NCI-H82 (cell line): ENCODE results near the gene TMEM86B.
A peak's percentile ranks its signal among the peaks of the same experiment; 100 is the strongest.
"Not testable (repeated sequence)": the region's sequence is repeated elsewhere in the genome, so short reads cannot be mapped to it uniquely, and the experiment has no call there.

Experiments used
- DNase-seq: peaks from one replicate; lab custom pipeline; 2025; lab: John Stamatoyannopoulos, UW

Gene TMEM86B

GRCh38 chr19:55220525-55220924 lies 8.0 kb downstream of the TMEM86B start:
- no peak for DNase-seq

DNA sequence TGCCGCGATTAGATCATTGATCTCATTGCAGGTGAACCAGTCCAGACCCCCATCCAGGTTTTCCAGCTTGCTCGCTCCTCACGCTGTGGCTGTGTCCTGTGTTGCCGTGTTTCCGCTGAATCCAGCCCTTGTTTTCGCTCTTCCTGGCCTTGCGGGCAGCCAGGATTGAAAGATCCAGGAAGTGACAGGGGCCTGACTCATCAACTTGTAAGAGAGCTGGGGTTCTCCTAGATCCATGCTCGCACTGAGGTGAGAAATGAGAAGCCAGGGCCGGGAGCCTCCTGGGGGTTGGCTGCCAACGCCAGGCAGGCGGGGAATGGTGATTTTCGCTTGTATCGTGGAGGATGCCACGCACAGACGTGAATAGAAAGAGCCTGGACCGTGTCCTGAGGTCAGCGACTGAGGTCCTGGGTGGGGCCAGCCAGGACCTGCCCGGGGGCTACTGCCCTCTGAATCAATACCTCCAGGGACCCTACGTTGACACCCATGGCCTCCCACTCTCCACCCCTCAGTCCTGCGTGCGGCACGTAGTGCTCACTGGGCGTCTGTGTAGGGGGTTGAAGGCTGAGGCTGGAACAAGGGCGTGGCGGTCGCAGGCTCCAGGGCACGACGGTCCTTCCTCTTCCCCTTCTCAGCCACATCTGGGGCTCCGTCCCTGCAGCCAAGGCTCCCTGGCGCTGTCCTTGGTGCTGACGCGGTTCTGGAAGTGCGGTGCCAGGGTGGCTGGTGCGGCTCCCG lies 11.9 kb downstream of the TMEM86B start:
- peak; percentile 97 for DNase-seq

DNA sequence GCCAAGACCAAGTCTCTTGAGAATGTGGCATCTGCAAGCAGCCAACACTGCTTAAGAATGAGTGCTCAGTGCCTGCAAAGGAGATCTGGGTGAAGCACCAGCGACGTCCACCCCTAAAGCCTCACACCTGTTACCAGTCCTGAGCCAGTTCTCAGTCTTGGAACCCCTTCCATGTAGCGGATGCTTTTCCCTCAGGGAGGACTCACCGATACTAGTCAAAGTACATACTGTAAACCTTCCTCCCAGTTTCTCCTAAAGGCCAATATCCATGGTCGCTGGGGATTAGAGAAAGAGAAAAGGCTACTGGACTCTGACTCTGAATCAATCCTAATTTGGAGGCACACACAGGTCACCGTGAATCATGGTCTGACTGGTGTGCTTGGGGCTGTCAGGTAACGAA lies 15.0 kb downstream of the TMEM86B start:
- DNase-seq, result no peak

GRCh38 chr19:55212447-55212846 lies 16.1 kb downstream of the TMEM86B start:
- peak; percentile 60 for DNase-seq

- no peak for DNase-seq
Measured at GRCh38 chr19:55209693-55210472, 18.7 kb downstream of the TMEM86B start.

DNA sequence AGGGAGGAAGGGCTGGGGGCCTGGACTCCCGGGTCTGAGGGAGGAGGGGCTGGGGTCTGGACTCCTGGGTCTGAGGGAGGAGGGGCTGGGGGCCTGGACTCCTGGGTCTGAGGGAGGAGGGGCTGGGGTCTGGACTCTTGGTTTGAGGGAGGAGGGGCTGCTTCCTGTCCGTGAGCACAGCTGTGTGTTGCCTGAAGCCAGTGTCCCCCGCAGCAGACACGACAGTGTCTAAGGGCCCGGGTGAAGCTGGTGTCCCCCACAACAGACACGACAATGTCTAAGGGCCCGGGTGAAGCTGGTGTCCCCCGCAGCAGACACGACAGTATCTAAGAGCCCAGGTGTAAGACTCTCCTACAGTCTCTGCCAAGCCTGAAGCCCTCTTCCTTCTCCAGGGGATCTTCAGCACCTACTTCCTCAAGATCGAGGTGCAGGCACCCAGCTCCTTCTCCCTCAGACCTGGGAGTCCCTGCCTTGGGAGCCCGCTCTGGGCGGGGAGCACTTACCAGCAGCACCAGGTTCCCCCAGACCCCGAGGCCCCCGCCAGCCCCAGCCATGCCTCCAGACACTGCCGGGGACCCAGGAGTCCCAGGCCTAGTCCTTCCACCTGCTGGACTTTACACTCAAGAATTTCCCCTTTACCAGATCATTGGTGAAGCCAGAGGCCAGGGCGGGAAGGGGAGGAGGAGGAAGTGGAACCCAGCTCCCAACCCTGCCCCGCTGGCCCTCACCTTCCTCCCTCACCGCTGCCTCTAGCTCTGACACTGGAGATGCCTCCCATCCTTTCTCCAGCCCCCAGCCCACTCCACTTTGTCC lies 19.5 kb downstream of the TMEM86B start, which contains the start of gene PTPRH:
TSS of gene PTPRH (minus strand) at position 622 of the 813 bp plus-strand sequence. CDS start at position 554, 68 bp downstream.
- no peak for DNase-seq

- peak; percentile 75 for DNase-seq
Measured at GRCh38 chr19:55206664-55207500, 21.7 kb downstream of the TMEM86B start.

- not testable (repeated sequence) for DNase-seq
Measured at GRCh38 chr19:55202199-55202598, 26.4 kb downstream of the TMEM86B start.

GRCh38 chr19:55199620-55200204 lies 28.9 kb downstream of the TMEM86B start:
- DNase-seq, result no peak

DNA sequence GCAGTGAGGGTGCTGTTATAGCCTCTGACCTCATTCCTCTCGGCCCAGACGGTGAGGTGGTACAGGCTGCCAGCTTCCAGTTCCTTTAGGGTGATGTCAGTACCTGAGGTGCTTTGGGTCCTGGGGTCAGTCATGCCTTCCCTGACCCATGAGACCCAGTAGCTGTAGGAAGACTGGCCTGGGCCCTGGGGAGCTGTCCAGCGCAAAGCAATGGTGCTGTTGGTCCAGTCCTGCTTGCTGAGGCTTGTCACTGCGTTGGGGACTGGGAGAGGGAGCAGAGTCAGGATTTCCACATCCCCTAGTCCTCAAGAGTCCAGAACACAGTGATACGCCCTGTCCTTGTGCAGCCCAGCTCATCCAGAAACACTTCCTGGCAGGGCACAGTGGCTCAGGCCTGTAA lies 29.9 kb downstream of the TMEM86B start:
- no peak for DNase-seq

GRCh38 chr19:55197528-55197927 lies 31.0 kb downstream of the TMEM86B start:
- peak; percentile 62 for DNase-seq

GRCh38 chr19:55196803-55197202 lies 31.8 kb downstream of the TMEM86B start:
- DNase-seq, result peak; percentile 43

DNA sequence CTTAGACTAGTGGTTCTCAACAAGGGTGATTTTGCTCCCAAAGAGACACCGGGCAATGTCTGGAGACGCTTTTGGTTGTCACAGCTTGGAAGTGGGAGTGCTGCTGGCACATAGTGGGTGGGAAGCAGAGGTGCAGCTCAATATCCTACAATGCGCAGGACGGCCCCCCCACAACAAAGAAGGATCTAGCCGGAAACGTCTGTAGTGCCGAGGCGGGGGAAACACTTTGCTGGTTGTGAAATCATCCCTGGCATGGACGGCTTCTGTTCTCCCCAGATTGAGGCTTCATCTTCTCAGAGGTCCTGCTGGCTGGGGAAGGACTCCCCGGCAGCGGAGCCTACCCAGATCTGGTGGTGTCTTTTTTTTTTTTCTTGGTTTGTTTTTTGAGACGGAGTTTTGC lies 35.1 kb downstream of the TMEM86B start:
- no peak for DNase-seq

DNA sequence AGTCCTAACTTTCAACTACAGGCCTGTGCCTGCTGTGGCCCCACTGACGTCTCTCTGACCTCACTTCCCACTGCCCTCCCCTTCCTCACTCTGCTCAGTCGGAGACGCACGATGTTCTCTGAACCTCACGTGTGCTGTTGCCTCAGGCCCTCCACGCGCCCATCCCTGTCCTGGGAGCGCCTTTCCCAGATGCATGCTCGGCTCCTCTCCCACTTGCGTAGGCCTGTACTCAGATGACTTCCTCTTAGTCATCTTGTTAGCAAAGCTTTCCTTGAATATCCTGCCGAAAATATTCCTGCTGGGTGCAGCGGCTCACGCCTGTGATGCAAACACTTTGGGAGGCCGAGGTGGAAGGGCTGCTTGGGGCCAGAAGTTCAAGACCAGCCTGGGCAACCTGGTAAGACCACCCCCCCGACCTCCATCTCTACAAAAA lies 39.1 kb downstream of the TMEM86B start:
- peak; percentile 41 for DNase-seq

- DNase-seq, result no peak
Measured at GRCh38 chr19:55188625-55189024, 39.9 kb downstream of the TMEM86B start.

- DNase-seq, result no peak
Measured at GRCh38 chr19:55186080-55186479, 42.5 kb downstream of the TMEM86B start.

DNA sequence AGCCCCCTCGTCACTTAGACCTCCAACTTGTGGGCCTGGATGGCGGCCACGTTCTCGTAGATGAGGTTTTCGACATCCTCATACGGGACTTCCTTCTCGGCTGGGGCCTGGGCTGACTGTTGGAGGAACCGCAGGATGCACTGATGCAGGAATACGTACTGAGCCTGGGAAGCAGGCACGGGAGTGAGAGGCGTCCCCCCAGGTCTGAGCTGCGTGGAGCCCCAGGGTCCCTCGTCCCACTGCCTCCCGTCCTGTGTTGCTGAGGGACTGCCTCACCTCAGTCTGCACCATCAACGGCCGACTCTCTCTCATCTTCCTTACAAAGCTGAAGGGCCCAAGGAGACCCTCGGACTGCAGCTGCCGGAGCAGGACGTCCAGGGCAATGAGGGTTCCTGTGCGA lies 46.8 kb downstream of the TMEM86B start:
- no peak for DNase-seq

- no peak for DNase-seq
Measured at GRCh38 chr19:55179606-55180484, 48.7 kb downstream of the TMEM86B start, which contains the start of gene SYT5. TSS of gene SYT5 (minus strand) at chr19:55180289. CDS start at chr19:55179041, 1,248 bp downstream.

- peak; percentile 90 for DNase-seq
Measured at GRCh38 chr19:55178781-55179599, 49.6 kb downstream of the TMEM86B start.
